GM12878 (cell line): ENCODE measurements around the gene SMIM10. TPM values are rescaled to one million over a fixed set of nuclear protein-coding genes. Genes with fewer than 3 reads are reported as not detected.
"Not testable (repeated sequence)": the region's sequence is repeated elsewhere in the genome, so short reads cannot be mapped to it uniquely, and the experiment has no call there.

Experiments
- ATAC-seq: fragments of 200-7000 bp; cut with Tn5 transposase; 3 replicates; pipeline ENCODE4 v1.9.1; 2020; ENCODE audit warnings: mild to moderate bottlenecking, moderate library complexity
- BruUV-seq: library from RNA; stranded (reverse); fragments of 400-500 nt; replicated peaks from 2 replicates; lab custom pipeline; 2021; lab: Mats Ljungman, UMichigan
- CTCF ChIA-PET: fragments of 300-600 bp; sonication (Branson Sonifier 250); formaldehyde crosslinking; extraction: SDS; loops from one replicate; lab custom pipeline; 2021; ENCODE audit warnings: inconsistent platforms; lab: Yijun Ruan, JAX
- POLR2A ChIA-PET: fragments of 350-600 bp; formaldehyde crosslinking; extraction: SDS; loops from one replicate; lab custom pipeline; 2021; ENCODE audit warnings: inconsistent platforms; lab: Charles Lee
- RAD21 ChIA-PET: fragments of 300-600 bp; sonication (Branson Sonifier 250); formaldehyde crosslinking; loops from one replicate; lab custom pipeline; 2023; ENCODE audit warnings: antibody characterized with exemption; ENCODE audit not compliant: unreplicated experiment; lab: Charles Lee
- SMC1A ChIA-PET: fragments of 300-600 bp; sonication (Branson Sonifier 250); formaldehyde crosslinking; loops from one replicate; lab custom pipeline; 2023; ENCODE audit not compliant: unreplicated experiment, uncharacterized antibody; lab: Charles Lee
- DNase-seq: peaks from one replicate; pipeline ENCODE4 v3.0.0-alpha.2; 2011; ENCODE audit warnings: low read depth, low spot score
- FAIRE-seq: peaks from 3 replicates; lab custom pipeline; 2011; peaks lifted over from hg19 to GRCh38; lab: Jason Lieb, UNC
- H2AFZ ChIP-seq: 2 replicates; pipeline ENCODE4 v1.6.0; 2011; ENCODE audit warnings: low read depth, low read length, control low read depth; ENCODE audit not compliant: control insufficient read depth
- H3K27ac ChIP-seq: 2 replicates; pipeline ENCODE4 v1.5.1; 2011; ENCODE audit warnings: control low read depth; ENCODE audit not compliant: control insufficient read depth, insufficient read depth
- H3K27me3 ChIP-seq, 2 experiments: replicated peaks in 1 of 2; 2 replicates each; pipeline versions ENCODE4 v1.6.0 to v1.6.1; 2011; ENCODE audit warnings: low read length in 1 of 2; ENCODE audit not compliant: control insufficient read depth in 2 of 2, insufficient read depth in 2 of 2
- H3K36me3 ChIP-seq, 2 experiments: 2 replicates each; pipeline ENCODE4 v1.5.1; 2011; ENCODE audit warnings: low read length in 1 of 2; ENCODE audit not compliant: control insufficient read depth in 2 of 2, insufficient read depth in 2 of 2
- H3K4me1 ChIP-seq: 2 replicates; pipeline ENCODE4 v1.6.1; 2011; ENCODE audit warnings: mild to moderate bottlenecking, low read length, moderate library complexity, mixed read lengths; ENCODE audit not compliant: control insufficient read depth, insufficient read depth
- H3K4me2 ChIP-seq: 2 replicates; pipeline ENCODE4 v1.6.0; 2011; ENCODE audit warnings: control low read depth; ENCODE audit not compliant: control insufficient read depth, insufficient read depth
- H3K4me3 ChIP-seq: fragments of 200-600 bp; sonication (generic); 2 replicates; pipeline ENCODE4 v1.5.1; 2016
- H3K79me2 ChIP-seq: 2 replicates; pipeline ENCODE4 v1.6.0; 2011; ENCODE audit warnings: low read length; ENCODE audit not compliant: control insufficient read depth, insufficient read depth
- H3K9ac ChIP-seq: 2 replicates; pipeline ENCODE4 v1.8.0; 2011; ENCODE audit warnings: low read length, control low read depth, mixed read lengths; ENCODE audit not compliant: control insufficient read depth, insufficient read depth
- H3K9me3 ChIP-seq: replicated peaks from 3 replicates; pipeline ENCODE4 v1.5.1; 2011; ENCODE audit warnings: mild to moderate bottlenecking, low read length; ENCODE audit not compliant: control insufficient read depth, insufficient read depth
- H4K20me1 ChIP-seq: 2 replicates; pipeline ENCODE4 v1.6.0; 2011; ENCODE audit not compliant: control insufficient read depth, insufficient read depth
- CEBPB ChIP-seq, 2 experiments: fragments of 150-350 bp in 1 of 2; IDR thresholded peaks; 2 replicates each; pipeline ENCODE4 v1.6.1; 2012 to 2014; ENCODE audit warnings: low read depth in 2 of 2, low read length in 2 of 2, borderline replicate concordance in 1 of 2, inconsistent platforms in 1 of 2
- CEBPZ ChIP-seq: fragments of 150-350 bp; IDR thresholded peaks from 2 replicates; pipeline ENCODE4 v1.6.1; 2016; ENCODE audit warnings: low read depth, low read length
- IRF4 ChIP-seq: IDR thresholded peaks from 2 replicates; pipeline ENCODE4 v1.6.1; 2011; ENCODE audit warnings: low read depth, low read length
- LARP7 ChIP-seq: fragments of 450-650 bp; IDR thresholded peaks from 2 replicates; pipeline ENCODE4 v1.6.1; 2017; ENCODE audit warnings: mild to moderate bottlenecking
- NBN ChIP-seq: fragments of 450-650 bp; IDR thresholded peaks from 2 replicates; pipeline ENCODE4 v1.6.1; 2016
- NKRF ChIP-seq: fragments of 450-650 bp; conservative IDR thresholded peaks from 2 replicates; pipeline ENCODE4 v1.6.1; 2017; ENCODE audit warnings: mild to moderate bottlenecking, moderate library complexity
- PBX3 ChIP-seq: IDR thresholded peaks from 2 replicates; pipeline ENCODE4 v1.6.1; 2011; ENCODE audit warnings: mild to moderate bottlenecking, low read depth, low read length, moderate library complexity; ENCODE audit not compliant: insufficient replicate concordance
- SIX5 ChIP-seq: IDR thresholded peaks from 2 replicates; pipeline ENCODE4 v1.6.1; 2011; ENCODE audit warnings: mild to moderate bottlenecking, low read depth, low read length, moderate library complexity; ENCODE audit not compliant: severe bottlenecking
- TCF12 ChIP-seq: IDR thresholded peaks from 2 replicates; pipeline ENCODE4 v1.6.1; 2011; ENCODE audit warnings: low read depth, mild to moderate bottlenecking, low read length
- WGBS: methylation state at CpG from one replicate; pipeline ENCODE4 v1.1.6; 2016; ENCODE audit warnings: low lambda C conversion rate; ENCODE audit not compliant: insufficient replicate concordance, insufficient coverage; ENCODE audit errors: missing lambda C conversion rate; 5-methylcytosine and 5-hydroxymethylcytosine counted together
- in situ Hi-C: fragments of 300-500 bp; cut with MboI; formaldehyde crosslinking; loops from 9 replicates; pipeline ENCODE4 v1.14.3; 2018; ENCODE audit warnings: mixed read lengths
- intact Hi-C: fragments of 100-400 bp; cut with micrococcal nuclease; formaldehyde crosslinking; loops from one replicate; pipeline ENCODE4 v1.14.2; 2022; ENCODE audit not compliant: unreplicated experiment
- polyA plus RNA-seq, 11 experiments: library from polyadenylated mRNA; depleted of rRNA in 4 of 11; unstranded in 6 of 11; stranded (reverse) in 5 of 11; fragments of >200 nt; fragmentation: Nextera tagmentation in 4 of 11; fragmentation: Illumina TruSeq in 1 of 11; extraction: Ambion mirVana in 4 of 11; extraction: Trizol in 1 of 11; gene quantifications; 1 replicate in 1 of 11; 2 replicates in 10 of 11; pipeline versions ENCODE4 v1.2.1 to v1.2.3, GENCODE V29; 2011 to 2016; ENCODE audit warnings: inconsistent platforms in 2 of 11, missing spikeins in 2 of 11, low read depth in 1 of 11
- total RNA-seq, 4 experiments: library from RNA; depleted of rRNA in 3 of 4; stranded (reverse); fragments of >200 nt in 3 of 4; fragmentation: Illumina TruSeq in 1 of 4; extraction: Trizol in 1 of 4; gene quantifications; 2 replicates each; pipeline versions ENCODE4 v1.2.1 to v1.2.3, GENCODE V29; 2013 to 2021

Gene SMIM10
- total and polyA plus RNA-seq, 10 of the 15 experiments (the other 5 are each of a cell fraction or from before 2014, with no cell fraction given), result 0.04 to 0.16 (median 0.10) TPM; not detected in 6

GRCh38 chrX:135015523-135016245, 24.9 kb downstream of the SMIM10 start:
- intact Hi-C loops (no loop called here), in situ Hi-C loops (no loop called here)
- POLR2A ChIA-PET, result no interaction called here
- RAD21 ChIA-PET, result no interaction called here
- no peak for DNase-seq
- H3K4me2 ChIP-seq, result no peak overlapping the region
- H3K9me3 ChIP-seq, result no peaks in the 10 kb centered on the region
- H3K27me3 ChIP-seq, result no peaks in the 10 kb centered on the region; a peak in 1 of 4 replicates
- H3K36me3 ChIP-seq, result no peaks in the 10 kb centered on the region
- H2AFZ ChIP-seq, result no peak overlapping the region
- CTCF ChIA-PET, result no interaction called here
- no peak overlapping the region for H3K9ac ChIP-seq
- SMC1A ChIA-PET, result no interaction called here
- no peak for FAIRE-seq
- 9% methylated on average over 2 of the region's 2 CpGs for WGBS
- no peak overlapping the region for H3K4me3 ChIP-seq
- H3K79me2 ChIP-seq, result no peaks in the 10 kb centered on the region
- no peak overlapping the region for H3K27ac ChIP-seq
- no peaks in the 10 kb centered on the region for H3K4me1 ChIP-seq
- no peaks in the 10 kb centered on the region for H4K20me1 ChIP-seq
- no TSS peak for BruUV-seq
- ATAC-seq, result no peak
- TF ChIP-seq CEBPZ (no peak), SIX5 (no peak), PBX3 (no peak), LARP7 (no peak), TCF12 (no peak), IRF4 (no peak), NBN (no peak), NKRF (no peak), CEBPB (IDR thresholded peaks at IDR 0.05; ENCODE audit: borderline replicate concordance in 1 of 2, low read depth in 2 of 2, low read length in 2 of 2) (no peak)
- TF ChIP-seq, all 136 proteins: peak for 0

GRCh38 chrX:135019890-135020289, 29.1 kb downstream of the SMIM10 start:
- H3K4me1 ChIP-seq, H2AFZ ChIP-seq, DNase-seq, BruUV-seq, SMC1A ChIA-PET, H3K9ac ChIP-seq, H3K79me2 ChIP-seq, H3K9me3 ChIP-seq, H3K27me3 ChIP-seq, POLR2A ChIA-PET, RAD21 ChIA-PET, in situ Hi-C loops, intact Hi-C loops, FAIRE-seq, ATAC-seq, H3K27ac ChIP-seq, H3K4me2 ChIP-seq, CTCF ChIA-PET, H3K4me3 ChIP-seq, H4K20me1 ChIP-seq, H3K36me3 ChIP-seq: not testable (repeated sequence)
- 50% methylated on average over 8 of the region's 8 CpGs for WGBS
